ENCODE measurements around the gene CLBA1. TPM values are rescaled to one million over a fixed set of nuclear protein-coding genes. Genes with fewer than 3 reads are reported as not detected.

The CLBA1 gene
- total and polyA plus RNA-seq, 2 experiments from 2014 or later = 1.6 to 1.8 TPM

DNA sequence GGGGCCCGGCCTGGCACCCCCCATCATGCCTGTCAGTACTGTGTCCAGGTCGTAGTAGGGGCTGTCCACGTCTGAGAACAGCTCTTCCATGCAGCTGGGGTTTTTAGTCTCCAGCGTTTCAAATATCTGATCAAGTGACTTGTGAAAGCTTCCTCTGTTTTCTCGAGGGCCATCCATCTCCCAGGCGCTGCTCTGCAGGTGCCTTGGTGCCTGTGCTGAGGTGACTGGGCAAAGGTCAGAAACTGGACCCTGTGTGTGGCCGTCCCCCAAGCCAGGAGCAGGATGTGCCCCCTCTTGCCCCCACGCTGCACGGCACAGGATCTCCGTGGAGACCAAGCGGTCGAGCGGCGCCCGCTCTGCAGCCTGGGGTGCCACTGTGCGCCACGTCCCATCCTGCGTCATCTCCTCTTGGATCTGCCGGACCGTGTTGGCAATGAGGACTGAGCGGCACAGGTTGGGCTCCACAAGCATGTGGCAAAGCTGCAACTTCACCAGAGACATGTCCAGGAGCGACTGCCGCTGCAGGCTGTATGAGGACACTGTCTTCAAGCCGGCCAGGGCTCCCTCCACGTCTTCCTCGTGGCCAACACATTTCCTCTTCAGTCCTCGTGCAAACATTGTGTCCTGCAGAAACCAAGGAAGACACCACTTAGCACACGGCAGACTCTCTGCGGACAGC is 25.9 kb downstream of the CLBA1 start:
- Mint-ChIP-seq H3K36me3 (ENCODE audit: low read depth) (peaks cover 44% of the 10 kb centered on the region), H3K27ac (0 out of 2 replicates have a peak overlapping the region, but pooled peaks have one; percentile 31), H3K4me3 (no peak overlapping the region), H3K9me3 (no peaks in the 10 kb centered on the region), H3K27me3 (ENCODE audit: insufficient read depth, low read depth, poor library complexity) (peaks cover 13% of the 10 kb centered on the region), H3K4me1 (peaks cover 33% of the 10 kb centered on the region)
- Histone ChIP-seq H3K4me3 (no peak overlapping the region), H2AFZ (no peak overlapping the region), H3K9me2 (ENCODE audit: insufficient read depth) (no peaks in the 10 kb centered on the region), H3F3A (replicated peaks; ENCODE audit: low read depth) (no peaks in the 10 kb centered on the region), H3K79me2 (replicated peaks; ENCODE audit: insufficient read depth) (peaks cover 76% of the 10 kb centered on the region), H3K4me2 (no peak overlapping the region), H3K27me3 (ENCODE audit: insufficient read depth) (no peaks in the 10 kb centered on the region), H3K36me3 (ENCODE audit: insufficient read depth) (peaks cover 13% of the 10 kb centered on the region), H4K20me1 (replicated peaks; ENCODE audit: insufficient read depth) (peaks cover 53% of the 10 kb centered on the region), H3K27ac (ENCODE audit: low read depth) (no peak overlapping the region), H3K4me1 (ENCODE audit: insufficient read depth) (peaks cover 15% of the 10 kb centered on the region; the same call in 1 of the 2 replicates)
- ATAC-seq (no peak), DNase-seq (ENCODE audit: low spot score) (no peak)
- no peak for TF ChIP-seq JUNB (IDR thresholded peaks at IDR 0.05; ENCODE audit: unreplicated experiment)
- TF ChIP-seq EZH2phosphoT487 (IDR thresholded peaks at IDR 0.05; ENCODE audit: unreplicated experiment) = no peak
- TF ChIP-seq STAT1 (IDR thresholded peaks at IDR 0.05; ENCODE audit: unreplicated experiment) = no peak
- no peak for TF ChIP-seq EZH2 (IDR thresholded peaks at IDR 0.05; ENCODE audit: low read depth, unreplicated experiment)
- TF ChIP-seq POLR2AphosphoS5 (IDR thresholded peaks at IDR 0.05; ENCODE audit: low read depth) = no peak
- TF ChIP-seq ZNF114 (CRISPR knock-in tag; IDR thresholded peaks at IDR 0.05) = no peak
- TF ChIP-seq, protein P1, sequence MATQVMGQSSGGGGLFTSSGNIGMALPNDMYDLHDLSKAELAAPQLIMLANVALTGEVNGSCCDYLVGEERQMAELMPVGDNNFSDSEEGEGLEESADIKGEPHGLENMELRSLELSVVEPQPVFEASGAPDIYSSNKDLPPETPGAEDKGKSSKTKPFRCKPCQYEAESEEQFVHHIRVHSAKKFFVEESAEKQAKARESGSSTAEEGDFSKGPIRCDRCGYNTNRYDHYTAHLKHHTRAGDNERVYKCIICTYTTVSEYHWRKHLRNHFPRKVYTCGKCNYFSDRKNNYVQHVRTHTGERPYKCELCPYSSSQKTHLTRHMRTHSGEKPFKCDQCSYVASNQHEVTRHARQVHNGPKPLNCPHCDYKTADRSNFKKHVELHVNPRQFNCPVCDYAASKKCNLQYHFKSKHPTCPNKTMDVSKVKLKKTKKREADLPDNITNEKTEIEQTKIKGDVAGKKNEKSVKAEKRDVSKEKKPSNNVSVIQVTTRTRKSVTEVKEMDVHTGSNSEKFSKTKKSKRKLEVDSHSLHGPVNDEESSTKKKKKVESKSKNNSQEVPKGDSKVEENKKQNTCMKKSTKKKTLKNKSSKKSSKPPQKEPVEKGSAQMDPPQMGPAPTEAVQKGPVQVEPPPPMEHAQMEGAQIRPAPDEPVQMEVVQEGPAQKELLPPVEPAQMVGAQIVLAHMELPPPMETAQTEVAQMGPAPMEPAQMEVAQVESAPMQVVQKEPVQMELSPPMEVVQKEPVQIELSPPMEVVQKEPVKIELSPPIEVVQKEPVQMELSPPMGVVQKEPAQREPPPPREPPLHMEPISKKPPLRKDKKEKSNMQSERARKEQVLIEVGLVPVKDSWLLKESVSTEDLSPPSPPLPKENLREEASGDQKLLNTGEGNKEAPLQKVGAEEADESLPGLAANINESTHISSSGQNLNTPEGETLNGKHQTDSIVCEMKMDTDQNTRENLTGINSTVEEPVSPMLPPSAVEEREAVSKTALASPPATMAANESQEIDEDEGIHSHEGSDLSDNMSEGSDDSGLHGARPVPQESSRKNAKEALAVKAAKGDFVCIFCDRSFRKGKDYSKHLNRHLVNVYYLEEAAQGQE (IDR thresholded peaks at IDR 0.05; ENCODE audit: unreplicated experiment) = no peak
- no peak for TF ChIP-seq ZNF331 (CRISPR knock-in tag; IDR thresholded peaks at IDR 0.05; ENCODE audit: low read depth)
- TF ChIP-seq, protein P2, sequence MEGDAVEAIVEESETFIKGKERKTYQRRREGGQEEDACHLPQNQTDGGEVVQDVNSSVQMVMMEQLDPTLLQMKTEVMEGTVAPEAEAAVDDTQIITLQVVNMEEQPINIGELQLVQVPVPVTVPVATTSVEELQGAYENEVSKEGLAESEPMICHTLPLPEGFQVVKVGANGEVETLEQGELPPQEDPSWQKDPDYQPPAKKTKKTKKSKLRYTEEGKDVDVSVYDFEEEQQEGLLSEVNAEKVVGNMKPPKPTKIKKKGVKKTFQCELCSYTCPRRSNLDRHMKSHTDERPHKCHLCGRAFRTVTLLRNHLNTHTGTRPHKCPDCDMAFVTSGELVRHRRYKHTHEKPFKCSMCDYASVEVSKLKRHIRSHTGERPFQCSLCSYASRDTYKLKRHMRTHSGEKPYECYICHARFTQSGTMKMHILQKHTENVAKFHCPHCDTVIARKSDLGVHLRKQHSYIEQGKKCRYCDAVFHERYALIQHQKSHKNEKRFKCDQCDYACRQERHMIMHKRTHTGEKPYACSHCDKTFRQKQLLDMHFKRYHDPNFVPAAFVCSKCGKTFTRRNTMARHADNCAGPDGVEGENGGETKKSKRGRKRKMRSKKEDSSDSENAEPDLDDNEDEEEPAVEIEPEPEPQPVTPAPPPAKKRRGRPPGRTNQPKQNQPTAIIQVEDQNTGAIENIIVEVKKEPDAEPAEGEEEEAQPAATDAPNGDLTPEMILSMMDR (conservative IDR thresholded peaks at IDR 0.05; ENCODE audit: low read depth in 2 of 2) = no peak
- TF ChIP-seq, protein P3, sequence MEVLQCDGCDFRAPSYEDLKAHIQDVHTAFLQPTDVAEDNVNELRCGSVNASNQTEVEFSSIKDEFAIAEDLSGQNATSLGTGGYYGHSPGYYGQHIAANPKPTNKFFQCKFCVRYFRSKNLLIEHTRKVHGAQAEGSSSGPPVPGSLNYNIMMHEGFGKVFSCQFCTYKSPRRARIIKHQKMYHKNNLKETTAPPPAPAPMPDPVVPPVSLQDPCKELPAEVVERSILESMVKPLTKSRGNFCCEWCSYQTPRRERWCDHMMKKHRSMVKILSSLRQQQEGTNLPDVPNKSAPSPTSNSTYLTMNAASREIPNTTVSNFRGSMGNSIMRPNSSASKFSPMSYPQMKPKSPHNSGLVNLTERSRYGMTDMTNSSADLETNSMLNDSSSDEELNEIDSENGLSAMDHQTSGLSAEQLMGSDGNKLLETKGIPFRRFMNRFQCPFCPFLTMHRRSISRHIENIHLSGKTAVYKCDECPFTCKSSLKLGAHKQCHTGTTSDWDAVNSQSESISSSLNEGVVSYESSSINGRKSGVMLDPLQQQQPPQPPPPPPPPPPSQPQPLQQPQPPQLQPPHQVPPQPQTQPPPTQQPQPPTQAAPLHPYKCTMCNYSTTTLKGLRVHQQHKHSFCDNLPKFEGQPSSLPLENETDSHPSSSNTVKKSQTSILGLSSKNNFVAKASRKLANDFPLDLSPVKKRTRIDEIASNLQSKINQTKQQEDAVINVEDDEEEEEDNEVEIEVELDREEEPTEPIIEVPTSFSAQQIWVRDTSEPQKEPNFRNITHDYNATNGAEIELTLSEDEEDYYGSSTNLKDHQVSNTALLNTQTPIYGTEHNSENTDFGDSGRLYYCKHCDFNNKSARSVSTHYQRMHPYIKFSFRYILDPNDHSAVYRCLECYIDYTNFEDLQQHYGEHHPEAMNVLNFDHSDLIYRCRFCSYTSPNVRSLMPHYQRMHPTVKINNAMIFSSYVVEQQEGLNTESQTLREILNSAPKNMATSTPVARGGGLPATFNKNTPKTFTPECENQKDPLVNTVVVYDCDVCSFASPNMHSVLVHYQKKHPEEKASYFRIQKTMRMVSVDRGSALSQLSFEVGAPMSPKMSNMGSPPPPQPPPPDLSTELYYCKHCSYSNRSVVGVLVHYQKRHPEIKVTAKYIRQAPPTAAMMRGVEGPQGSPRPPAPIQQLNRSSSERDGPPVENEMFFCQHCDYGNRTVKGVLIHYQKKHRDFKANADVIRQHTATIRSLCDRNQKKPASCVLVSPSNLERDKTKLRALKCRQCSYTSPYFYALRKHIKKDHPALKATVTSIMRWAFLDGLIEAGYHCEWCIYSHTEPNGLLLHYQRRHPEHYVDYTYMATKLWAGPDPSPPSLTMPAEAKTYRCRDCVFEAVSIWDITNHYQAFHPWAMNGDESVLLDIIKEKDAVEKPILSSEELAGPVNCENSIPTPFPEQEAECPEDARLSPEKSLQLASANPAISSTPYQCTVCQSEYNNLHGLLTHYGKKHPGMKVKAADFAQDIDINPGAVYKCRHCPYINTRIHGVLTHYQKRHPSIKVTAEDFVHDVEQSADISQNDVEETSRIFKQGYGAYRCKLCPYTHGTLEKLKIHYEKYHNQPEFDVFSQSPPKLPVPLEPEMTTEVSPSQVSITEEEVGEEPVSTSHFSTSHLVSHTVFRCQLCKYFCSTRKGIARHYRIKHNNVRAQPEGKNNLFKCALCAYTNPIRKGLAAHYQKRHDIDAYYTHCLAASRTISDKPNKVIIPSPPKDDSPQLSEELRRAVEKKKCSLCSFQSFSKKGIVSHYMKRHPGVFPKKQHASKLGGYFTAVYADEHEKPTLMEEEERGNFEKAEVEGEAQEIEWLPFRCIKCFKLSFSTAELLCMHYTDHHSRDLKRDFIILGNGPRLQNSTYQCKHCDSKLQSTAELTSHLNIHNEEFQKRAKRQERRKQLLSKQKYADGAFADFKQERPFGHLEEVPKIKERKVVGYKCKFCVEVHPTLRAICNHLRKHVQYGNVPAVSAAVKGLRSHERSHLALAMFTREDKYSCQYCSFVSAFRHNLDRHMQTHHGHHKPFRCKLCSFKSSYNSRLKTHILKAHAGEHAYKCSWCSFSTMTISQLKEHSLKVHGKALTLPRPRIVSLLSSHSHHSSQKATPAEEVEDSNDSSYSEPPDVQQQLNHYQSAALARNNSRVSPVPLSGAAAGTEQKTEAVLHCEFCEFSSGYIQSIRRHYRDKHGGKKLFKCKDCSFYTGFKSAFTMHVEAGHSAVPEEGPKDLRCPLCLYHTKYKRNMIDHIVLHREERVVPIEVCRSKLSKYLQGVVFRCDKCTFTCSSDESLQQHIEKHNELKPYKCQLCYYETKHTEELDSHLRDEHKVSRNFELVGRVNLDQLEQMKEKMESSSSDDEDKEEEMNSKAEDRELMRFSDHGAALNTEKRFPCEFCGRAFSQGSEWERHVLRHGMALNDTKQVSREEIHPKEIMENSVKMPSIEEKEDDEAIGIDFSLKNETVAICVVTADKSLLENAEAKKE (CRISPR knock-in tag; IDR thresholded peaks at IDR 0.05) = no peak
- TF ChIP-seq ETS1 (IDR thresholded peaks at IDR 0.05) = no peak
- no peak for TF ChIP-seq CREB1 (CRISPR knock-in tag; IDR thresholded peaks at IDR 0.05; ENCODE audit: low read depth)
- TF ChIP-seq NANOG (IDR thresholded peaks at IDR 0.05; ENCODE audit: borderline replicate concordance) = no peak

Data from GM23338 (cell line).